Hair follicle dermal papilla cell (primary cell): ENCODE measurements around the gene FOXJ3. TPM values are rescaled to one million over a fixed set of nuclear protein-coding genes. Genes with fewer than 3 reads are reported as not detected.

Source experiments
- total RNA-seq: library from RNA; depleted of rRNA; stranded (reverse); fragments of >200 nt; gene quantifications from 2 replicates; pipeline ENCODE4 v1.2.3, GENCODE V29; 2012

FOXJ3 gene
- total RNA-seq, result 40.6 and 40.8 TPM in 2 replicates

GRCh38 chr1:42335050-42335808 lies at the start of gene FOXJ3:
Gene FOXJ3 (minus strand): TSS chr1:42335235. CDS start chr1:42311093, 24,142 bp downstream.

GRCh38 chr1:42380586-42381279 lies 45.7 kb upstream of the FOXJ3 start, which contains the start of gene RIMKLA:
Gene RIMKLA (plus strand): TSS chr1:42380792. CDS start chr1:42380935, 143 bp downstream.

GRCh38 chr1:42164551-42165420 lies 170.2 kb downstream of the FOXJ3 start, which contains the start of gene GUCA2A:
Gene GUCA2A (minus strand): TSS chr1:42164745. CDS start chr1:42164712, 33 bp downstream.

GRCh38 chr1:42152907-42153600 lies 182.0 kb downstream of the FOXJ3 start, which contains the start of gene GUCA2B:
Gene GUCA2B (plus strand): TSS chr1:42153410. CDS start chr1:42153451, 41 bp downstream.

Other genes starting within 250 kb of the FOXJ3 start
- gene GUCA2B, start 181.8 kb downstream of the FOXJ3 start, total RNA-seq, result not detected in 2 replicates
- not detected in 2 replicates for gene GUCA2A, start 170.5 kb downstream of the FOXJ3 start, total RNA-seq
- gene RIMKLA, start 45.6 kb upstream of the FOXJ3 start, total RNA-seq, result not detected in 2 replicates
- gene ZMYND12, start 120.8 kb upstream of the FOXJ3 start, total RNA-seq, result 0.65 and 1.3 TPM in 2 replicates
- 49.9 and 52.6 TPM in 2 replicates for gene PPCS, start 121.3 kb upstream of the FOXJ3 start, total RNA-seq
- gene CCDC30, start 128.1 kb upstream of the FOXJ3 start, total RNA-seq, result 1.3 and 1.6 TPM in 2 replicates